Measurements from ENCODE around the gene IPCEF1.

DNA sequence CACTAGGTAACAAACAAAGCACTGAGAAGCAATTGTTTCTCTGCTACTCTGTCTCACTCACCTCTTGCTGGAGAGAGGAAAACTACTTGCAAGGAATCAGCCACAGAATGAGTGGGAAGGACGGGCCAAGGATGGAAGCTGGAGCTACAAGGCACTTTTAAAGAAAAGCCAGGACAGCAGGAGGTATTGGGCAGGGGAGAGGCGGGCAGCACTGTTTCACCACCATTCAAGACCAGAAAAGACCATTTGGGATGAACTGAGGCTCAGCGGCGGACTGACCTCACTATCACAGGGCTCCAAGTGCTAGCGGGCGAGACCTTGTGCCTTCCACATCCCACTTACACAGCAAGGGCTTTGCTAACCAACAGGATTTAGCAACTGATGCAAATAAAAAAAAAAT, 137.4 kb downstream of the IPCEF1 start:
- TF ChIP-seq POLR2A (IDR thresholded peaks at IDR 0.05) (no peak), POLR2AphosphoS5 (IDR thresholded peaks at IDR 0.05; ENCODE audit: insufficient read depth in 1 of 2, low read depth in 1 of 2) (no peak)
- TF ChIP-seq, protein P1, sequence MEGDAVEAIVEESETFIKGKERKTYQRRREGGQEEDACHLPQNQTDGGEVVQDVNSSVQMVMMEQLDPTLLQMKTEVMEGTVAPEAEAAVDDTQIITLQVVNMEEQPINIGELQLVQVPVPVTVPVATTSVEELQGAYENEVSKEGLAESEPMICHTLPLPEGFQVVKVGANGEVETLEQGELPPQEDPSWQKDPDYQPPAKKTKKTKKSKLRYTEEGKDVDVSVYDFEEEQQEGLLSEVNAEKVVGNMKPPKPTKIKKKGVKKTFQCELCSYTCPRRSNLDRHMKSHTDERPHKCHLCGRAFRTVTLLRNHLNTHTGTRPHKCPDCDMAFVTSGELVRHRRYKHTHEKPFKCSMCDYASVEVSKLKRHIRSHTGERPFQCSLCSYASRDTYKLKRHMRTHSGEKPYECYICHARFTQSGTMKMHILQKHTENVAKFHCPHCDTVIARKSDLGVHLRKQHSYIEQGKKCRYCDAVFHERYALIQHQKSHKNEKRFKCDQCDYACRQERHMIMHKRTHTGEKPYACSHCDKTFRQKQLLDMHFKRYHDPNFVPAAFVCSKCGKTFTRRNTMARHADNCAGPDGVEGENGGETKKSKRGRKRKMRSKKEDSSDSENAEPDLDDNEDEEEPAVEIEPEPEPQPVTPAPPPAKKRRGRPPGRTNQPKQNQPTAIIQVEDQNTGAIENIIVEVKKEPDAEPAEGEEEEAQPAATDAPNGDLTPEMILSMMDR (IDR thresholded peaks at IDR 0.05), result no peak
